Measurements from ENCODE around the gene HHAT.
A peak's percentile ranks its signal among the peaks of the same experiment; 100 is the strongest.

The HHAT gene

DNA sequence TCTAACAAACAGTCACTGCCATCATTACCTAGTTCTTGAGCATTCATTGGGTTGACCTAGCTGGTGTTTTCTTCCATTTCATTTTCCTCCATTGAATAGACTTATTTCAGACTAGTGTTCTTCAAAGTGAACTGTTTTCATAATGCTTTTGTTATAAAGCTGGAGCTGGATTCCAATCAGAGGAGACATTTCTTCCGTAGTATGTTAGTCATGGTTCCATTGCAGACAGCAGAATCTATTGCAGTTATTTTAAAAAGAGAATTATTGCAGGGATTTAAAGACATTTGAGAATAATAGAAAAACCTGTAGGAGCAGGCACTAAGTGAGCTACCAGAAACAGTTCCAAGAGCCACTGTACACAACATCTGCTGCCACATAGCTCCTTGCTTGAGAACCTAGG, 50.0 kb downstream of the HHAT start:
- no peaks in the 10 kb centered on the region for H3K27me3 ChIP-seq (replicated peaks; ENCODE audit: control insufficient read depth, insufficient read depth, low read length, poor library complexity, severe bottlenecking)
- H3K4me3 ChIP-seq (ENCODE audit: insufficient read depth, low read depth, low read length, poor library complexity, severe bottlenecking) = no peak overlapping the region
- no peak for DNase-seq
- H3K36me3 ChIP-seq (ENCODE audit: control insufficient read depth, insufficient read depth, low read length) = no peaks in the 10 kb centered on the region
- H3K4me1 ChIP-seq (ENCODE audit: control insufficient read depth, insufficient read depth, low read length, poor library complexity, severe bottlenecking) = peaks cover 4% of the 10 kb centered on the region
- H3K27ac ChIP-seq (ENCODE audit: insufficient read depth, low read length, poor library complexity, severe bottlenecking) = no peak overlapping the region
- H3K9me3 ChIP-seq (ENCODE audit: control insufficient read depth, low read length) = no peaks in the 10 kb centered on the region

DNA sequence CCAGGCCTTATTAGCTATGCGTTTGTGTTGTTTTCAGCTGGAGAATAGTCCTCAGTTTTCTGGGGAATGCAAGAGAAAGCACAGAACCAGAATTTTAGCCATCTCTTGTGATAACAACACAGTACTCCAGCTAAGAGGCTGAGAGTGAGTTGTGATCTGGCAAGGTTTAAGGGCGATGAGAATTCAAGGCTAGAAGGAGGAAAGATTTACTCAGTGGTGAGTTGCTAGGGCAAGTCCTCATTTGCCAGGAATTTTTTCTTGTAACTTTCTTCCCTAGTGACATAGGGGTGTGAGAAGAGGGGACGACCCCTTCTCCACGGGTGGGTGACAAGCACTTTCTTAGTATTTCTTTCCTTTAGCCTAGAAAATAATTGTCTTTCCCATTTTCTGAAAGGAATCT, 53.2 kb downstream of the HHAT start:
- no peaks in the 10 kb centered on the region for H3K9me3 ChIP-seq (ENCODE audit: control insufficient read depth, low read length)
- no peak overlapping the region for H3K4me3 ChIP-seq (ENCODE audit: insufficient read depth, low read depth, low read length, poor library complexity, severe bottlenecking)
- no peak overlapping the region for H3K27ac ChIP-seq (ENCODE audit: insufficient read depth, low read length, poor library complexity, severe bottlenecking)
- H3K36me3 ChIP-seq (ENCODE audit: control insufficient read depth, insufficient read depth, low read length) = no peaks in the 10 kb centered on the region
- no peak for DNase-seq
- no peaks in the 10 kb centered on the region for H3K4me1 ChIP-seq (ENCODE audit: control insufficient read depth, insufficient read depth, low read length, poor library complexity, severe bottlenecking)
- no peaks in the 10 kb centered on the region for H3K27me3 ChIP-seq (replicated peaks; ENCODE audit: control insufficient read depth, insufficient read depth, low read length, poor library complexity, severe bottlenecking)

DNA sequence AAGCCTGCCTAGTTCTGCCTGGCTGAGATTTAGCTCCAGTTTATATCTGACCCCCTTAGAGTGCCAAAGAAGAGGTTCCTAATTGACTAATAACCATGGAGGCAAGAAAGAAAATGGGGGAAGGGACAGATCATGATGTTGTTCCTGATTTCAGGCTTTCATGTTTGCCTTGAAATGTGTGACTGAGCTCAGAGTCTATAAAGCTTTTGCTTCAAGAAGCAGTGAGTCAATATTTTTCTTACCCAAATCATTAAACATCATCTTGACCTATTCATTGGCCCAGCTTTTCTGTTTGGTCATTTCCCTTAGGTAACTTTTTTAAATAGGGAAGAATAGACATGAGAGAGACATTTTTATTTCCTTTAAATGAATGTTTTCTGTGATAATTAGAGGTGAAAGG, 55.9 kb downstream of the HHAT start:
- H3K27ac ChIP-seq (ENCODE audit: insufficient read depth, low read length, poor library complexity, severe bottlenecking) = no peak overlapping the region
- no peak for DNase-seq
- no peaks in the 10 kb centered on the region for H3K36me3 ChIP-seq (ENCODE audit: control insufficient read depth, insufficient read depth, low read length)
- H3K4me3 ChIP-seq (ENCODE audit: insufficient read depth, low read depth, low read length, poor library complexity, severe bottlenecking) = no peak overlapping the region
- no peaks in the 10 kb centered on the region for H3K9me3 ChIP-seq (ENCODE audit: control insufficient read depth, low read length)
- H3K4me1 ChIP-seq (ENCODE audit: control insufficient read depth, insufficient read depth, low read length, poor library complexity, severe bottlenecking) = no peaks in the 10 kb centered on the region
- H3K27me3 ChIP-seq (replicated peaks; ENCODE audit: control insufficient read depth, insufficient read depth, low read length, poor library complexity, severe bottlenecking) = no peaks in the 10 kb centered on the region

DNA sequence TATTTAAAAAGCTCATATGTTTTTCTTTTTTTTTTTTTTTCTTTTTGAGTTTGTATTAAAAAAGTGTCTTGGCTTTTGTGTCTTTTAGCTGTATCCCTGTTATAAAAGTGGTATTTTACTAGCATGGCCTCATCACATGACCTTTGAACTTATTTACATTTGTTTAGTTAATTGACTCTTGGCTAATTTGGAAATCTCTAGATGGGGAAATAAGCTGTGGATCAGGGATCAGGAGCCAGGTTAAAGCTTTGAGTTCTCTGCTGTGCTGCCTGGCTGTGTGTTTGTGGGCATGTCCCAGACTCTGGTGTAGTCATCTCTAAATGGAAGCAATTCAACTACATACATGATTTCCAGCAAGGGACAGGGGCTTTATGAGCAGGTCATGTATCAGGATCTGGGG, 56.5 kb downstream of the HHAT start:
- H3K27me3 ChIP-seq (replicated peaks; ENCODE audit: control insufficient read depth, insufficient read depth, low read length, poor library complexity, severe bottlenecking) = no peaks in the 10 kb centered on the region
- no peaks in the 10 kb centered on the region for H3K9me3 ChIP-seq (ENCODE audit: control insufficient read depth, low read length)
- no peak for DNase-seq
- H3K36me3 ChIP-seq (ENCODE audit: control insufficient read depth, insufficient read depth, low read length) = no peaks in the 10 kb centered on the region
- no peak overlapping the region for H3K4me3 ChIP-seq (ENCODE audit: insufficient read depth, low read depth, low read length, poor library complexity, severe bottlenecking)
- no peaks in the 10 kb centered on the region for H3K4me1 ChIP-seq (ENCODE audit: control insufficient read depth, insufficient read depth, low read length, poor library complexity, severe bottlenecking)
- H3K27ac ChIP-seq (ENCODE audit: insufficient read depth, low read length, poor library complexity, severe bottlenecking) = no peak overlapping the region

DNA sequence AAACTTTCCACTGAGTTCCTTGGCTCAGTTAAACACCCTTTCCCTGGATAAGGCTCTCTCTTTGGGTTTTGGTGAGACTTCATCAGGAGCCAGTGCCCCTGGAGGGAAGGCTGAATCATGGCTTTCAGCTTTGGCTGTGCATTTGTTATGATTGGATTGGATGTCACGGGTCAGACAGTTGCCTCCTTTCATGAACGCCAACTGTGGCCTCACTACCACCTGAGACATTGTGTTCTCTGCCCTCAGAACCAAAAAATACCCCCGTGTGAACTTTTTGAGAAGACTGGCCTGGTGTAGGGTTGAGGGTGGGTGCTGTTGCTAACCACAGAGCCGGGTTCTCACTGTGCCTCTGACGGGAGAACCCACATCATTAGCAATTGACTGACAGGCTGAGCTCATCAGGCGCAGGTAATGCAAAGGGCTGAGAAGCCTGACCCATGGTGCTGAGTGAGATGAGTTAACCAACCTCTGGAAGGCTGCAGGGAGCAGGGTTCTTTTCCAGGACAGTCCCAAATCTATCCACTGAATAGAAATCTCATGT, 65.6 kb downstream of the HHAT start:
- Histone ChIP-seq H3K27me3 (replicated peaks; ENCODE audit: control insufficient read depth, insufficient read depth, low read length, poor library complexity, severe bottlenecking) (no peaks in the 10 kb centered on the region), H3K27ac (ENCODE audit: insufficient read depth, low read length, poor library complexity, severe bottlenecking) (no peak overlapping the region), H3K4me3 (ENCODE audit: insufficient read depth, low read depth, low read length, poor library complexity, severe bottlenecking) (no peak overlapping the region), H3K36me3 (ENCODE audit: control insufficient read depth, insufficient read depth, low read length) (no peaks in the 10 kb centered on the region), H3K4me1 (ENCODE audit: control insufficient read depth, insufficient read depth, low read length, poor library complexity, severe bottlenecking) (peaks cover 2% of the 10 kb centered on the region), H3K9me3 (ENCODE audit: control insufficient read depth, low read length) (no peaks in the 10 kb centered on the region)
- no peak for DNase-seq

DNA sequence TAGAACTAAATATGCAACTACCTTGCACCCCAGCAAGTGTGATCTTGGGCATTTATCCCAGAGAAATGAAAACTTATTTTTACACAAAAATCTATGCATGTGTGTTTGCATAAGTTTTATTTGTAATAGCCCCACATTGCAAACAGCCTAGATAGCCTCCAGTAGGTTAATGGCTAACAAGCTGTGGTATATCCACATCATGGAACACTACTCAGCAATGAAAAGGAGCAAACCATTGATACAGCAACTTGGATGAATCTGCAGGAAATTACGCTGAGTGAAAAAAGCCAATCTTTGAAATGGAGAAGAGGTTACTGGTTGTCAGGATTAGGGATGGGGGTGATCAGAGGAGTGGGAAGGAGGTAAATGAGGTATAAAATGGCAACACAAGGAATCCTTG, 67.8 kb downstream of the HHAT start:
- H3K27me3 ChIP-seq (replicated peaks; ENCODE audit: control insufficient read depth, insufficient read depth, low read length, poor library complexity, severe bottlenecking) = no peaks in the 10 kb centered on the region
- no peaks in the 10 kb centered on the region for H3K9me3 ChIP-seq (ENCODE audit: control insufficient read depth, low read length)
- H3K36me3 ChIP-seq (ENCODE audit: control insufficient read depth, insufficient read depth, low read length) = no peaks in the 10 kb centered on the region
- H3K27ac ChIP-seq (ENCODE audit: insufficient read depth, low read length, poor library complexity, severe bottlenecking) = no peak overlapping the region
- no peak for DNase-seq
- no peak overlapping the region for H3K4me3 ChIP-seq (ENCODE audit: insufficient read depth, low read depth, low read length, poor library complexity, severe bottlenecking)
- peaks cover 14% of the 10 kb centered on the region for H3K4me1 ChIP-seq (ENCODE audit: control insufficient read depth, insufficient read depth, low read length, poor library complexity, severe bottlenecking)

DNA sequence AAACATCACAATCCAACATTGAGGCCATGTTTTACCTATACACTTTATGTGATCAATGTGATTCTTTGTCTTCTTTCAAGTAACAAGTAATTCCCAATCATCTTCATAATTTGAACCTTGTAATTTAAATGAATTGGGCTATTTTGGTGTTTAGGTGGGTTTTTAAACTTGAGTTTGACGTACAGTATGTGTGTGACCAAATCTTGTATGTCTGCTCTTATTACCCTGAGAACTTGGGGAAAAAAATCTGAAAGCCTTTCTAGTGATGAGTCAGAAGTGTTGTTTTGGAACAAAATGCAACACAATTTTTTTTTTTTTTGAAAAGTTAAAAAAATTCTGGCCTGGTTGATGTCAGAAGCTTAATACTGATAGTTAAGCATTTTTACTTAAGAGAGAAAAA, 68.5 kb downstream of the HHAT start:
- H3K9me3 ChIP-seq (ENCODE audit: control insufficient read depth, low read length) = no peaks in the 10 kb centered on the region
- no peak overlapping the region for H3K4me3 ChIP-seq (ENCODE audit: insufficient read depth, low read depth, low read length, poor library complexity, severe bottlenecking)
- no peaks in the 10 kb centered on the region for H3K36me3 ChIP-seq (ENCODE audit: control insufficient read depth, insufficient read depth, low read length)
- peaks cover 14% of the 10 kb centered on the region for H3K4me1 ChIP-seq (ENCODE audit: control insufficient read depth, insufficient read depth, low read length, poor library complexity, severe bottlenecking)
- H3K27me3 ChIP-seq (replicated peaks; ENCODE audit: control insufficient read depth, insufficient read depth, low read length, poor library complexity, severe bottlenecking) = no peaks in the 10 kb centered on the region
- H3K27ac ChIP-seq (ENCODE audit: insufficient read depth, low read length, poor library complexity, severe bottlenecking) = no peak overlapping the region
- DNase-seq = no peak

DNA sequence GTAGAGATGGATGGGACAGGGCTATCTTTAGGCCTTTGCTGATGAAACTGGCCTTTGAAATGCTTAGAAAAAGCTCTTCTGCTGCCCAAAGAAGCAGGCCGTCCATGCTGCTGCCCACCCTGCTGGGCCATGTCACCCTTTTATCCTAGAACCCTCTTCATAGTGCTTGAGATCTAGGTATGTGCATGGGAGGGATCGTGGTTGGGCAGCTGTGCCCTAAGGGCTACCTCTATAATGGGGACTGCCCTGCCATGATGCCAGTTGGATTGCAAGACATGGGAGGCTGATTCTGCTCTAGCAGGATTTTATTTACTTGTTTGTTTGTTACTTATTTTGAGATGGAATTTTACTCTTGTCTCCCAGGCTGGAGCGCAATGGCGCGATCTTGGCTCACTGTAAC, 69.0 kb downstream of the HHAT start:
- peaks cover 14% of the 10 kb centered on the region for H3K4me1 ChIP-seq (ENCODE audit: control insufficient read depth, insufficient read depth, low read length, poor library complexity, severe bottlenecking)
- H3K27me3 ChIP-seq (replicated peaks; ENCODE audit: control insufficient read depth, insufficient read depth, low read length, poor library complexity, severe bottlenecking) = no peaks in the 10 kb centered on the region
- no peaks in the 10 kb centered on the region for H3K36me3 ChIP-seq (ENCODE audit: control insufficient read depth, insufficient read depth, low read length)
- no peak overlapping the region for H3K4me3 ChIP-seq (ENCODE audit: insufficient read depth, low read depth, low read length, poor library complexity, severe bottlenecking)
- no peak for DNase-seq
- H3K9me3 ChIP-seq (ENCODE audit: control insufficient read depth, low read length) = no peaks in the 10 kb centered on the region
- no peak overlapping the region for H3K27ac ChIP-seq (ENCODE audit: insufficient read depth, low read length, poor library complexity, severe bottlenecking)

DNA sequence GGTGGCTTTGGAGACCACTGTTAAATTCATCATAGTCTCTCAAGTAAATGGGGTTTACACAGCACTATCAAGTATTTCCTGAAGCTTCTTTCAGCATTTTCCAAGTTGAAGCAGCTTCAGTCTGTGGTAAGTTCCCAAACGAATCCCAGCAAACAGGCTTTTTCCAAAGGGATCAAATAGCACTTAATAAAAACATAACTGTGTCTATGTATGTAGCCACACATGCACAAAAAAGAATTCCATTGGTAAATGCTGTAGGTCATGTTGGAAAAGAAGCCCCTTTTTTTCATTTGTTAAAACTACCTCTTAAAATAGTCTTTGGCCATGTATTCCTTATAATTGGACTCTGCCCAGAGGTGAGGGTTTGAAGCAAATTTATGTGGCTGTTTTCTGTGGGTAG, 69.8 kb downstream of the HHAT start:
- Histone ChIP-seq H3K36me3 (ENCODE audit: control insufficient read depth, insufficient read depth, low read length) (no peaks in the 10 kb centered on the region), H3K4me1 (ENCODE audit: control insufficient read depth, insufficient read depth, low read length, poor library complexity, severe bottlenecking) (peaks cover 14% of the 10 kb centered on the region), H3K27me3 (replicated peaks; ENCODE audit: control insufficient read depth, insufficient read depth, low read length, poor library complexity, severe bottlenecking) (no peaks in the 10 kb centered on the region), H3K27ac (ENCODE audit: insufficient read depth, low read length, poor library complexity, severe bottlenecking) (no peak overlapping the region), H3K9me3 (ENCODE audit: control insufficient read depth, low read length) (no peaks in the 10 kb centered on the region), H3K4me3 (ENCODE audit: insufficient read depth, low read depth, low read length, poor library complexity, severe bottlenecking) (no peak overlapping the region)
- DNase-seq = no peak

DNA sequence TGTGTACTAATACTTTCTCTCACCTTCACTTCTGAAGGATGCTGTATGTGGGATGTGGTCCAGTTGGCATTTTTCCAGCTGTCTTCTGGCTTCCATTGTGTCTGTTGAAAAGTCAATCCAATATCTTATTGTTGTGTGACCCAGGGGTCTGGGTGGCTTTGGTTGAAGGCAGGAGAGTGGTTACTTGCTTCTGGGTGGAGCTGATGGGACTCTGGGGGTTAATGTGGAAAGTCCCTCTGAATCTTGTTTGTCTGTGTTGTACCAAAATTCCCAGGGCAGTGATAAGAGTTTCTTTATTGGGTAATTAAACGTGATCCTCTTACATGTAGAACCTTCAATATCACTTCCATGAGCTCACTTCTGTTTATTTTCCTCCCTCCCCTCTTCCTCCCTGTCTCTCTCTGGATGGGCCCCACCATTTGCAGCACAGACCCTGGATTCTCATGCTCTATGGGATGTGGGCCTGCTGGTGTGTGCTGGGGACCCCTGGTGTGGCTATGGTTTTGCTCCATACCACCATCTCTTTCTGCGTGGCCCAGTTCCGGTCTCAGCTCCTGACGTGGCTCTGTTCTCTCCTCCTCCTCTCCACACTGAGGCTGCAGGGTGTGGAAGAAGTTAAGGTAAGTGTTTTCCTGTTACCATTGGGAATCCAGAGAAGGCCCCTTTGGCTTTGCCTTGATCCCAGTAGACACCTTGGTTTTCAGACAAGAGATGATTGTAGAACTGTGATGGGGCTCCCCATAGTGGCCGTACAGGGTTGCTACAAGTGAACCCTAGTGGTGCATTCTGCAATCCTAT, 71.5 kb downstream of the HHAT start:
- no peak overlapping the region for H3K27ac ChIP-seq (ENCODE audit: insufficient read depth, low read length, poor library complexity, severe bottlenecking)
- H3K27me3 ChIP-seq (replicated peaks; ENCODE audit: control insufficient read depth, insufficient read depth, low read length, poor library complexity, severe bottlenecking) = no peaks in the 10 kb centered on the region
- H3K9me3 ChIP-seq (ENCODE audit: control insufficient read depth, low read length) = no peaks in the 10 kb centered on the region

More for the DNA sequence above, 71.5 kb downstream of the HHAT start:
- Histone ChIP-seq H3K4me1 (ENCODE audit: control insufficient read depth, insufficient read depth, low read length, poor library complexity, severe bottlenecking) (peaks cover 14% of the 10 kb centered on the region), H3K36me3 (ENCODE audit: control insufficient read depth, insufficient read depth, low read length) (no peaks in the 10 kb centered on the region), H3K4me3 (ENCODE audit: insufficient read depth, low read depth, low read length, poor library complexity, severe bottlenecking) (no peak overlapping the region)
- peak; percentile 4 to 26 (median 18) for DNase-seq
